ENCODE results near the gene LAMC1.

- TF ChIP-seq POLR2A (IDR thresholded peaks at IDR 0.05; ENCODE audit: low read depth, low read length) (no peak), TAF1 (IDR thresholded peaks at IDR 0.05; ENCODE audit: low read depth, low read length) (no peak), POLR2AphosphoS5 (IDR thresholded peaks at IDR 0.05; ENCODE audit: low read depth, low read length) (no peak), POU2F2 (IDR thresholded peaks at IDR 0.05; ENCODE audit: low read depth, low read length) (no peak)
These were observed 27.3 kb upstream of the LAMC1 start for GRCh38 chr1:182995894-182996293.
